SH-SY5Y (cell line): Measurements from ENCODE around the gene RBM41.

ENCODE experiments used
- GATA2 ChIP-seq: IDR thresholded peaks from 2 replicates; pipeline ENCODE4 v1.6.1; 2011; ENCODE audit warnings: mild to moderate bottlenecking, low read depth, low read length
- GATA3 ChIP-seq: IDR thresholded peaks from 2 replicates; pipeline ENCODE4 v1.6.1; 2011; ENCODE audit warnings: low read depth, mild to moderate bottlenecking, low read length, moderate library complexity

RBM41 gene

GRCh38 chrX:107118322-107119147 lies at the start of gene RBM41:
TSS of gene RBM41 (minus strand) at chrX:107118822. CDS start at chrX:107118773, 49 bp downstream.
- TF ChIP-seq GATA2 (no peak), GATA3 (no peak)

DNA sequence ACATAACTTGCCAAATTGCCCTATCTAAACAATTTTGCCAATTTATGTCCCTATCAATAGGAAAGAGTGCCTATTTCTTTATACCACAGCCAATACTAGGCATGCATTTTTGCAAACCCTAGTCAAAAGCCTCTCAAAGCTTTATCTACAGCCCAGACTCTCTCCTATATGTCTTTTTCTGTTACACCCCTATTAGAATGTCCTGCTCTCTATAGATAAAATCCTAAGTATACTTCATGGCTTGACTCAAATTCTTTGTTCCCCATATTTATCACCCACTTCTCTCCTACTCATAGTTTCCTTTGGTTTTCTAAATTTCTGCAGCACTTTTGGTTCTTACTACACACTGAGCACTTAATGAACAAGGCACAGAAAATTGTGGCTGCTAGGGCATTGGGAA lies 49.6 kb upstream of the RBM41 start:
- no peak for TF ChIP-seq GATA3
- no peak for TF ChIP-seq GATA2

DNA sequence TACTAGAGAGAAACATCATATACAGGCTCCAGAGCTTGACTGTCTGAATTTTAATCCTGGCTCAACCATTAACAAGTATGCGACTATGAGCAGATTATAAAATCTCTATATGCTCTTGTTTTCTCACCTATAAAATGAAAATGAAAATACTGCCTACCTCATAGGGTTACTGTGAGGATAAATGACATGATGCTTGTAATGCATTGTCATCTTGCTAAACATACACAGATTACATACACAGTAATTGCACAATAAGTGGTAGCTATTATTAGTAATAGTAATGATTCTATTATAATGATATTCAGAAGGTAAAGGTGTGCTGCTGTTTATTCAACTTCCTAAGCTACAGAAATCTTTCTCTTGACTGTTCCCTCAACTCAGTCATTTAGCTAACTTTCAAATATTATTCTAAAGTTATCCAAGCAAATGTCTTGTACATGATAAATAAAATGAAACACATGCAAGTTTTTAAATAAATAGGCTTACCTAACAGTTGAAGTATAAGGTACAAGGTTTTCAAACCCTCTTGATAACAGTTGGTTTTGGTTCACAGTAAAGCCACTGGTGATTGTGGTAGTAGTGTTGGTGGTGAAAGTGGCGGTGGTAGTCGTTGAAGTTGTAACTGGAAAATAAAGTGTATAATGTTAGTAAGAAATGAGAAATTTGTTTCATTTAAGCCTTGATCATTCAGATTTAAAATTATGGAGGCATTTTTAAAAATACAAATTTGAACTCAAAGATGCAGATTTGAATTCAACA lies 48.7 kb upstream of the RBM41 start:
- TF ChIP-seq GATA2 (no peak), GATA3 (no peak)

- no peak for TF ChIP-seq GATA3
- no peak for TF ChIP-seq GATA2
Observed at GRCh38 chrX:107154787-107155620, 36.4 kb upstream of the RBM41 start.

DNA sequence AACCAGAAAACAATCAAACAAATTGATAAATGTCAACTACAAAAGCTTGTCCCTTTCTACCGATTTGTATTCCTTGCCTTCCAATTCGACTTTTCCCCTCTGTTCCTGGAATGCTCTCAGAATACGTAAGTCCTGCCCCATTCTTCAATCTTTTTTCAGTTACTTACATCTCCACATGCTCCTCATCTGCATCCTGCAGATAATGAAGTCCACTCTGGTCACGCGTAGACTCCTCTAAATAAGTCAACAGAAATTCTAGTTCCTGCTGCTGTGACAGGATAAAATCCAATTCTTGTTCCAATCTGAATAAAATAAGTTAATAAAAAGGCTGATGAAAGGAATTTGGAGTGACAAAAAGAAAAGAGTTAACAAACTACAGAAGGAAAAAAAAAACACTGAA lies 34.4 kb upstream of the RBM41 start:
- TF ChIP-seq GATA2 = no peak
- TF ChIP-seq GATA3 = no peak

DNA sequence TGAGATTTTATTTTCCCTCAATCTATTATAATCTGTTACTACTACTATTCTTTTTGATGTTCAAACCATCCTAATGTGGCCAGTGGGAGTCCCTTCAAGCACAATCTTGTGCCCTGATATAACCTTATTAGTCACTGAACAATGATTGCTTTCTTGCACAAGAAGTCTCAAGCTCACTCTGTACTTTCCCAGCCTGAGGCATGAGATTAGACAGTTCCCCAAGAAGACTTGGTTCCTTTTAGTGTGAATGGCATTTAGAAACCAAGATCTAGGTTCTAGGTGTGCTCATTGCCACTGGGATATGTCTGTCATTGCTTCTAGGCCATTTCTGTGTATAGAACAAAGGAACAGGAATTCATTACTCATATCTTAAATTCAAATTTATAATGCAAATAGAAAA lies 28.0 kb upstream of the RBM41 start:
- no peak for TF ChIP-seq GATA3
- TF ChIP-seq GATA2 = no peak

GRCh38 chrX:107135965-107136307 lies 17.3 kb upstream of the RBM41 start:
- no peak for TF ChIP-seq GATA2
- TF ChIP-seq GATA3 = no peak

DNA sequence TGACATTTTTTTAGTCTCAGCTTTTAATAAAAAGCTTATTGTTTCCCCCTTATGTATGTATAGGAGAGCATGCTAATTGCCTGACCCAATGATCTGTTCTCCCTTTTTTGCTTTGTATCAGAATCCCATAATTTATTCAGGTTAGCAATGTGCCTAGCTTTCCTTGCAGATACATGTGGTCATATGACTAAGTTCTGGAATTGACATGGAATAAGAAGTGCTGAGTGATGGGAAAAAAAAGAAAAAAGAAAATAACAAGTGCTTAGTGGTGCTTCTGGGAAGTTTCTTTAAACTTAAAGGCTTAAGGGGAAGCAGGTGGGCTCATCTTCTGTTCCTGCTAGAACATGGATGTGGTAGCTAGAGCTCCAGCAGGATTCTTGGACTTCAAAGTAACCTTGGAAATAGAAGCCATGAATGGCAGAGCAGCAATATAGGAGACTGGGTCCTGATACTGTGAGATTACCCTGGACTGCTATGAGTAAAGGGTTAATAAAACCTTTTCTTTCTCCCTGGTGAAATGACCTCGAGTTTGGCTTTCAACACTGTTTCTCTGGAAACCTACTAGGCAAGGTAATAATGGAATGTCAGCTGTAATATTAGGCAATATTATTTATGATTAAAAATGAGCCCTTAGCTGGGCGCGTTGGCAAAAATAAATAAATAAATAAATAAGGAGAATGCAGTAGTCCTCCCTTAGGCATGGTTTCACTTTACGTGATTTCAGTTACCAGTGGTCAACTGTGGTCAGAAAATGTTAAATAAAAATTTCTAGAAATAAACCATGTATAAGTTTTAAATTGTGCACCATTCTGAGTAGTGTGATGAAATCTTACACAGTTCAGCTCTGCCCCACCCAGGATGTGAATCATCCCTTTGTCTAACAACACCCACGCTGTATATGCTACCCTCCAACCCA lies 16.7 kb upstream of the RBM41 start:
- TF ChIP-seq GATA2 = no peak
- TF ChIP-seq GATA3 = no peak

DNA sequence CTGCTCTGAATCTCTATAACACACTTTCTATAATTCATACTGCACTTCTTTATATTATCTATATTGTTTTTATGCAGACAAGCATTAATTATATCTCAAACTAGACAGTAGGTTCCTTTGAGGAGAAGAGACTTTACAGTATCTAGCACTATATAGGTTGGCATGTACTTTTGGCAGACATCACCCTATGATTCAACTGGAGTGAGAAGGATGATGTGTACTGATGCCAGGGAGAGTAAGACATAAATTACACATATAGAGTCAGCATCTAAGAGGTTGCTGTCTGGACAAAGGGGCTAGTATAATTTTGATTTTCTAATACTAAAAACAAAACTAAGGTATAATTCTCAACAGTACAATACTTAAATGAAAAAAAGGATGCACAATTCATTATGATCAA lies 5.1 kb upstream of the RBM41 start:
- TF ChIP-seq GATA3 (no peak), GATA2 (no peak)

GRCh38 chrX:107119283-107119682 lies 661 bp upstream of the RBM41 start:
- TF ChIP-seq GATA3 (no peak), GATA2 (no peak)

DNA sequence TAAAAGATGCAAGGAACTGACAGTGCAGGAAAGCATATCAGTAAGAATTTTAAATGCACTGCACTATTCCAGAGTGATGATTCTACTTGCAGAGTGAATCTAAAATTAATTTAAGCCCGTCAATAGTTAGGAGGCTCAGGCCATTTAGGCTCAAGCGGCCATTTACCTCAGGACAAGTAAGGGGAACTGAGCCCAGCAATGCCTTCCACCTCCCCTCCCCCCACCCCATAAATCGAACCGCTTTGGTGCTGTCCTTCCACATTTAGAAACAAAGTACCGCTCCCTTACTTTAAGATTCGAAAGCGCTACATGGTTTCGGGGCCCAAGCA lies 665 bp downstream of the RBM41 start:
- no peak for TF ChIP-seq GATA2
- TF ChIP-seq GATA3 = no peak

GRCh38 chrX:107107459-107107858 lies 11.2 kb downstream of the RBM41 start:
- no peak for TF ChIP-seq GATA3
- no peak for TF ChIP-seq GATA2

DNA sequence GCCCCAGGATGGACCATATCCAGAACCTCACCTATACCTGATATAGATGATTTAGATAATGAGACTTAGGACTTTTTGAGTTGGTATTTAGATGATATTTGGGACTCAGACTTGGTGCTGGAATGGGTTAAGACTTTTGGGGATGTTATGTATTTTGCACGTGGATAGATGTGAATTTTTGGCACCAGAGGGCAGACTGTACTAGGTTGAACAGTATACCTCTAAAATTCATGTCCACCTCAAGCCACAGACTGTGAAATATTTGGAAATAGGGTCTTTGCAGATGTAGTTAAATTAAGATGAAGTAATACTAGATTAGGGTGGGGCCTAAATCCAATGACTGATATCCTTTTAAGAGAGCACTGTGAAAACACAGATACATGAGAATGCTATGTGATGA lies 15.6 kb downstream of the RBM41 start:
- no peak for TF ChIP-seq GATA3
- TF ChIP-seq GATA2 = no peak

DNA sequence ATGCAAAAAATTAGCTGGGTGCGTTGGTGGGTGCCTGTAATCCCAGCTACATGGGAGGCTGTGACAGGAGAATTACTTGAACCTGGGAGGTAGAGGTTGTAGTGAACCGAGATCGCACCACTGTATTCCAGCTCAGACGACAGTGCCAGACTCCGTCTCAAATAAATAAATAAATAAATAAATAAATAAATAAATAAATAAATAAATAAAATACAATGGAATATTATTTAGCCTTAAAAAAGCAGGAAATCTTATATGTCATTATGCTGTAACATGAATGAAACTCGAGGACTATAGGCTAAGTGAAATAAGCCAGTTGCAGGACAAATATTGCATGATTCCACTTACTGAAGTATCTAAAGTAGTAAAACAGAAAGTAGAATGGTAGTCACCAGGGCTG lies 42.5 kb downstream of the RBM41 start:
- TF ChIP-seq GATA3 = no peak
- no peak for TF ChIP-seq GATA2
